Prostate gland (tissue), 2 donors: ENCODE data around the gene ISOC1.

Experiments used
- CTCF ChIP-seq, 4 experiments: fragments of 200-600 bp in 2 of 4; fragments of 450-650 bp in 2 of 4; sonication (generic) in 2 of 4; IDR thresholded peaks; 1 replicate in 3 of 4; 2 replicates in 1 of 4; pipeline ENCODE4 v1.5.1; 2016 to 2019; ENCODE audit warnings: antibody characterized with exemption in 4 of 4, mild to moderate bottlenecking in 2 of 4, moderate library complexity in 2 of 4
- POLR2A ChIP-seq: fragments of 450-650 bp; IDR thresholded peaks from one replicate; pipeline ENCODE4 v1.6.1; 2016; ENCODE audit warnings: antibody characterized with exemption, mild to moderate bottlenecking

GRCh38 chr5:129069292-129069691, 25.3 kb upstream of the ISOC1 start:
- TF ChIP-seq CTCF (IDR thresholded peaks at IDR 0.05) (no peak), POLR2A (no peak)
